DMS53 (cell line): ENCODE measurements around the gene STOX2.
A peak's percentile ranks its signal among the peaks of the same experiment; 100 is the strongest.
"Not testable (repeated sequence)": the region's sequence is repeated elsewhere in the genome, so short reads cannot be mapped to it uniquely, and the experiment has no call there.

Experiments used
- DNase-seq: peaks from one replicate; lab custom pipeline; 2025; lab: John Stamatoyannopoulos, UW

The STOX2 gene

DNA sequence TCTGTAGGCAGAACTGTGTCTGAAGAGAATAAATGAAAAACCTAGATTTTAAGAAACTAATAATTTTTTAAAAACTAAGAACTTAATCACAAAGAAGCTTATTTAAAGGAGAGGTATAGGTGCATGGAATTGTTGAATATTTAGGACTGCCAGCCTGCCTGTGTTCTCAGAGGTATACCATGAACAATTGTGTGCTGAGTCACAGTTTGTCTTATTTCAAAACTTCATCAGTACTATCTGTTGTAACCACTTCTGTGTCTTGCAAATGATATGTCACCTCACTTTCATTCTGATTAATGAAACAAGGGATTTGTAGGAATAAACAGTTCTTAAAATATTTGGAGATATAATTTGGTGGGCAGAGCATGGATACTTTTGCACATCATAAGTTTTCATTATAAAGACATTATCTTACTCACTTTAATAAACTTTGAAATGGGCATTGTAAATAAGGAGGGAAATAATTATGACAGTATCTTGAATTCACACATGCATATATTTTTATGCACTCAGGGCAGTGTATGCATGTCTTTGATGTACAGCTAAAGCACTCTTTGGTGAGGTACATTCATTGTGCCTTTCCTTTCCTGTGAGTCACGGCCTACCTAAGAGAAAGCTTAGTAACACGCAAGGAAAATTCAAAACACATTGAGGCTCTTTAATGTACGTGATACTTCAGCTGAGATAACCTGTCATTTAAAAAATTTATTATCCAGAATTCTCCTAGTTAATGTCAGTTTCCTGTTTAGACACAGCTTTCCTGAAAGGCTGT, 31.7 kb downstream of the STOX2 start:
- DNase-seq: no peak

DNA sequence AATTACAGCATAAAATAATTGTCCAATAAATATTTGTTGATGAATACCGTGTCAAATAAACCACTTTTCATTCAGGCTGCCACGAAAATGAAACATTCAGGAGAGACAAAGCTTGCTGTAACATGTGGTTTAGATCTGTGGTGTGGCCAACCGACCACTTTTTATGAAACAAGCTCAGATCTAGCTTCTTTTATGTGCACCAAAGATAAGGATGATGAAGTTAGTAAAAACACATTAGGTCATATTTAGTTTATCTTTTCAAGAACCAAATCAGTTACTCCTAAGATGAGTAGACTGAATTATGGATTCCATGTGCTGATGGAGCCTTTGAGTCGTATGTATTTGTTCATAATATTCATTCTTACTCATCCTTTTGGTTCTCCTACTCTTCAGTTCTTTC, 35.8 kb downstream of the STOX2 start:
- DNase-seq: no peak

DNA sequence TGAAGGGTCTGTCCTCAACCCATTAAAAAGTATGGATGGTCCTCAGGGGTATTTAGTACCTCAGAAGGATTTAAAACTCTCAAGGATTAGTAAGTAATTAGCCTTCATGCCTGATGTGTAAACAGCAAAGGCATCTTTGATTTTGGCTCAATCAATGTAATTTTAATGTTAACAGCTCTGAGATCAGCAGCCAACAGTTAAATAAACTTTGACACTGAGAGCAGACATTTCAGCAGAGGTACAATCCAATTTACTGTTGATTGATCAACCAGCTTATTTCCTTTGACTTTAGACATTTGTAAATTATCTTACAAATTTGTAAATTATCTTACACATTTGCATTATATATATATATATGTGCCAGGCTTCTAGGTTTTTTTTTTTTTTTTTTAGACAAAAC, 36.9 kb downstream of the STOX2 start:
- DNase-seq: no peak

DNA sequence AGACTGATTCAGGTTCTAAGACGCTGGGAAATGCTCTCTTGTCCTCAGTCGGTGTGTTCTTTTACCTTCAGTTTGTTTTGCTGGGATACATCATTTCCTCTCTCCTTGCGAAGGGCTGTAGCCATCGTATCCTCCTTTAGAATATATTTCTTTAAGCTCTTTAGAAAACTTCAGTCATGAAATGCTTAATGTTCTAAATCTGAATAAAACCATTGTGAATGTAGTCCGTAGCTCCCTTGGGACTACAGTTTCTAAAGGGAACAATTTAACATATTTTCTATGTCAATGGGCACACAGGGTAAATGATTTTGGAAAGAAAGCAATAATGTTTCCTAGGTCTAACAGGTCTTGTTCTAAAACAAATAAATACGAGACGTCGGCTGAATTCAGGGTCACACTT, 40.6 kb downstream of the STOX2 start:
- no peak for DNase-seq

DNA sequence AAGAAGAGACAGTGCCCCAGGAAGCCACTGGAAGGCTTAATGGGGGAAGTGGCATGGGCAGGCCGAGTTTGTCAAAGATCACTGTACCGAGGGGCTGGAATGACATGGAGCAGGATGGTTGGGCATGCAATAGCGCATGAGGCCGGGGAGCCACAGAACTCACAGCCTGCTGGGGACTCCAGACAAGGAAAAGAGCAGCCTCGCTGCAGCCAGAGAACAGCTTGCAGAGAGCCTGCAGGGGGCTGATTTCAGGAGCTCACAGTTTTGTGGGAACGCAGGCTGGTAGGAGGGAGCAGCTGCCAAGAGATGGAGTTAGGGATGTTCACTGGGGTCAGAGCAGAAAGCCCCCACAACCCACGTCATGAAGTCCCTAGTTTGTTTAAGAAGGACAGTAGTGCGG, 45.4 kb downstream of the STOX2 start:
- DNase-seq: no peak

DNA sequence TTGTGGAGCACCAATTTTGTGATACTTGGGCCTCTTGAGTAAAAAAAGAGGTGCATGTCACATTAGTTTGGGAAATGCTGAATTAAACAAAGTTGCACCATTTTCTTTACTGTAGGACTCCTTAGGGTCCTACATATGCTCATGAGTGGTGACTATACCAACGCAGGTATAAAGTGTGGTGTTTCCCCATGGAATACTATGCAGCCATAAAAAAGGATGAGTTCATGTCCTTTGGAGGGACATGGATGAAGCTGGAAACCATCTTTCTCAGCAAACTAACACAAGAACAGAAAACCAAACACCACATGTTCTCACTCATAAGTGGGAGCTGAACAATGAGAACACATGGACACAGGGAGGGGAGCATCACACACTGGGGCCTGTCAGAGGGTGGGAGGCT, 47.5 kb downstream of the STOX2 start:
- not testable (repeated sequence) for DNase-seq

DNA sequence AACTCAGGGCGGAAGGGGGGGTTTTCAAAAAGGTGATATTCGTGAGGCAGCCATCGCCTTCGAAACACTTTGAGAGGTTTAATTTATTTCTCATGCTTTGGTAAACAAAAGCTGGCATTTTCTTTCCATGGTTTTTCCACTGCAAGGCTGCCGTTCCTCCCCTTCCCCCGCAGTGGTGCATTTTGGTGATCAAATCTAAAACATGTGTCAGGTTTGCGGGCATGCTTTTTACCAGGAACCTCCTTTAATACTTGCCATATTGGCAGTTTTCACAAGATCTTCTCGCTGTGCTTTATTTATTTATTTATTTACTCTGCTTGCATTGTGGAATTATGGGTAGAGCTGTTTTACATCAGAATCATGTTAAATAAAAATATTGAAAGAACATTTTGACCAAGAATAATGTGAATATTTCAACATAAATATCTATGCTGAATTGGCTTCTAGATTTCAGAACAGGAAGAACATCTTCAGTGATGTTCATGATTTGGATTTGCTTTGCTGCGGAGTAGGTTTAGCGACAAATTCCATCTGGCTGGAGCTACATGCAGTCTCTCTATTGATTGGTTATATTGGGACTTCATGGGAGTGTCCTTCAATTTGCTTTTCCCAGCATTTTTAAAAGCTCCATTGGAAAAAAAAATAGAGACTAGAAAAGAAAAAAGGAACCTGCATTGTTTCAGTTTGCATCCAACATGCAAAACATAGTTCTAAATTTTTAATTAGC, 54.4 kb downstream of the STOX2 start:
- peak; percentile 62 for DNase-seq

DNA sequence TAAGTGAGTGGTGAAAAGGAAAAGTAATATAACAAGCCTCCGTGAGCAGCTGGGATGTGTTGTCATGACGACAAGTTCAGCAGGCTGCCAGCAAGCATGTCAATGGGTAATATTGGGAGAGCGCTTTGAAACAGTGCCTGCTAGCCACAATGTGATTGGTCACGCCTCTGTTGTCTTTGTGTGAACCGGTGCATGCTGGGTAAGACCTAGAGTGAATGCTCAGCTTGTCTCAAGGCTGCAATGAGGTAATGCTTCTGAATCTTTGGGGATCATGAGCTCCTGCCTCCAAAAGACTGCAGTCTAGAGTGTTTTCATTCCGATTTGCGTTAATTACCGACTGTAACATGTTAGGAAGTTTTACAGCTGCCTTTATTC, 54.9 kb downstream of the STOX2 start:
- peak; percentile 88 for DNase-seq

DNA sequence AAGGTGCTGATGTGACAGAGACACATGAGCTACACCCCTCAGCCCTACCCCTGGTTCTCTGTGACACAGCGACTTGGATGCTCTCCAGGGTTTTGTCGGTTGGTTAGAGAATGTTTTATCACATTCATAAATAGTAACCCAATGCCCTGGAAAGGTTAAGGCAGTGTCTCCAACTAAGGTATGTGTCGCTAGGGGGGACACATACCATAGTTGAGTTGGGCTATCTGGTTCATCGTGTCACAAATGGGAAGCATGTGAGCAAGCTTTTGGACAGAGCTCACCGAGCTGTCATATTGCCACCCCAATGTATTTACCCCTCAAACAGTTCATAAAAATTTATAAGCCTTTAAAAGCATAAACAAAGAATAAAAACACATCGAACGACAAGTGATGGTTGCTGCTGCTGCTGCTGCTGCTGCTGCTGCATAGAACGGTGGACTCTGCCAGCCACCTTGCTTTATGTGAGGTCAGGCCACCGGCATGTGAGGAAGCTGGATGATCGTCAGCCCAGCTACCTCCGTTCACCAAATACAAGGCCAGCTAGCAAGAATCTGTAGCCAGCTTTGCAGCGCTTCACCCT, 55.9 kb downstream of the STOX2 start:
- no peak for DNase-seq

DNA sequence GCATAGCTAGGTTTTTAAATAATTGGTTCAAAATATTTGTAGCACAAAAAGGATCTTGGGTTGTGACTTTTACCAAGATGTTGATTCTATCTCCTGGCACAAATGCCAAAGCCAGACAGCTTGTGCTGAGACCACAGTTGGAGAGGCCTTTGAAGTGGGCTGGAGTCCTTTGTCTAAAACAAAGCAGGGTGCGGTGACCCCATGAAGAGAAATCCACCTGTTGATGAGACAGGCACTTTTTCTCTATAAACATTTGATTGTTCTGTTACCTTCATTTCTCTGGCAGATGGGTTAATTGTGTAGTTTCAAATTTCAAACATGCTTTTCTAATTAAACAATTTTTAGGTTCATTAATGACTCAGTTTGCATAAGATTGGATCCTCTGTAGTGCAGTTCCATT, 56.7 kb downstream of the STOX2 start:
- DNase-seq: no peak

DNA sequence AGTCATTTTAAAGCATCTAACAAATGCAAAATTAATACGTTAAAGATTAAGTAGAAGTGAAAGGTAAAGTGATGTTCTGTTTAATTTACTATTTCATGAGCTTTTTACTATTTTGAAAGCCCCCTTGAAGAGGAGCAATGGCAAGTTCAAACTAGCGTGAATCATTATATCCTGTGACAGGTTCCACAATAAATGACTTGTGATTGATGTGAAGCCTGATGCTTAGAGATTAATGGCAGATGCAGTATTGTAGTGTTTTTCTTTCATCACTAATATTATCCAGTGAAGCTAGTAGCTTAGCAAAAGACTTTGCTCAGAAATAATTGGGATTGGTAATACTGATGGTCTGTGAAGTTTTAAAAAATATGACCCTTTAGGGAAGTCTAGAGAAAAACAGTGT, 57.3 kb downstream of the STOX2 start:
- no peak for DNase-seq

DNA sequence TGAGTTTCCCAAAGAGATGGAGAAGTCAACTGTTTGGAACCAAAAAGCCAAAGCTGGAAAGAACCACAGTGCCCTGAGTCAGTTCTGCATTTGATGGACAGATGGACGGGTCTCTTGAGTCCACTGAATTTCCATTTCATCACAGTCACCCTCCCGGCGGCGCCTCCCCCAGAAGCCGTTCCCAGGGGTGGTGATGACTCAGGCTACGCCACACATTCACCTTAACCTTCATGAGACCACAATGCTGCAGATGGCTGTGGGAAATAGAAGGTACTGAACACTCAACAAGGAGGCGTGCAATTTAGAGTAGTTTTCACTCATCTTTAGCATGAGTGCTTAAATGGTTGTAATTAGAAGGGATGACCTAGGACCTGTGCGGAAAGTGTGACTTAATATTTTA, 61.3 kb downstream of the STOX2 start:
- no peak for DNase-seq

DNA sequence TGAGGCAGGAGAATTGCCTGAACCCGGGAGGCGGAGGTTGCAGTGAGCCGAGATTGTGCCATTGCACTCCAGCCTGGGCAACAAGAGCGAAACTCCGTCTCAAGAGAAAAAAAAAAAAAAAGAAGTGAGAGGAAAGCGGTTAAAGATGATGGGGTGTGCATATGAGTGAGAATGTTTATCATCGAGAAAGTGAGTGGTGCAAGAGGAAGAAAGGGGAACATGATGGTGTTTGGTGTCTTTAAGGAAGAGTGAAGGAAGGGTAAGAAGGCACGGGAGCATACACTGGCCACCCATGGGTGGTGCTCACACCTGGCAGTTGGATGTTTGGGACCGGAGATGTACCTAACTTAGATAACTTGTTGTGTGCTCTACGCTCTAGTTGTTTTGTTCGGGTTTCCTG, 62.2 kb downstream of the STOX2 start:
- DNase-seq: no peak

DNA sequence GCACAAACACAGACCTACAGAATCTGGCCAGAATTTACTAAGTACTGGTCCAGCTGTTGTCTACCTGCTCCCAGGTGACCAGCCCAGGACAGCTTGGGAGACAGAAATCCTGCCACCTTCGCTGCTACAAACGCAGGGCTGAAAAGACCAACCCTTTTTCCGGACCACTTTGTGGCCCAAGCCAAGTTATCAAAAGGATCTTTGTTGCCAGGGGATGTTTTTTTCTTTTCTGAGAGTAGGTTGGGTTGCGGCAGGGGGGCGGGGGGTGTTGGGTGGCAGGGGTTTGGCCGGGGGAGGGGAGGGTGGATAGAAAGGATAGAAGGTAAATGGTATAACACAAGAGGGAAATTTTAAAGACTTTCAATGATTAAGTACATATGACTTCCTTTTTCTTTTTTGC, 63.4 kb downstream of the STOX2 start:
- DNase-seq: no peak

DNA sequence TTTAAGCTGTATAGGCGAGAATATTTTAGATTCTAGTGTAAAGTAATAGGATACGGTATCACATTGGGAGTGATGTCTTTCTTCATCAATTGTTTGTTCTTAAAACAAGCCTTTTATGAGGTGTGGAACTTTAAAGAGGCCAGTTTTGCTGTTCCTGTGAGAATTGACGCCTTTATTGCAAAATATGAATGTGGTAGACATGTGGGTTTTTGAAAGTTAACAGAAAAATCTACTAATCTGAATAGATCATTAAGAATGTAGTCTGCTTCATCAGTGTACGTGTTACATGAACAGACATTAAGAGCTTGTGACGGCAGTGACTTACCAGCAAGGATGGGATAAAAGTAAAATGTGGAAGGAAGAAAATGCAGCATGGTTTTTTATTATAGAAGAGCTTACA, 63.8 kb downstream of the STOX2 start:
- no peak for DNase-seq

DNA sequence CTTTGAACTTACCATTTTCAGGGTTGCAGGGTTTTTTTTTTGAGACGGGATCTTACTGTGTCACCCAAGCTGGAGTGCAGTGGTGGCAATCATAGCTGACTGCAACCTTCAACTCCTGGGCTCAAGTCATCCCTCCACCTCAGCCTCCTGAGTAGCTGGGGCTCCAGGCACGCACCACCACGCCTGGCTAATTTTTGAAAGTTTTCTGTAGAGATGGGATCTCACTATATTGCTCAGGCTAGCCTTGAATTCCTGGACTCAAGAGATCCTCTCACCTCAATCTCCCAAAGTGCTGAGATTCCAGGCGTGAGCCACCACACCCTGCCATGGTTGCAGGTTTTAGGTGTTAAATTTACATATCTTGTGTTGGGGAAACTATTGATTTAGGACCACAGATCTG, 64.5 kb downstream of the STOX2 start:
- DNase-seq: no peak

DNA sequence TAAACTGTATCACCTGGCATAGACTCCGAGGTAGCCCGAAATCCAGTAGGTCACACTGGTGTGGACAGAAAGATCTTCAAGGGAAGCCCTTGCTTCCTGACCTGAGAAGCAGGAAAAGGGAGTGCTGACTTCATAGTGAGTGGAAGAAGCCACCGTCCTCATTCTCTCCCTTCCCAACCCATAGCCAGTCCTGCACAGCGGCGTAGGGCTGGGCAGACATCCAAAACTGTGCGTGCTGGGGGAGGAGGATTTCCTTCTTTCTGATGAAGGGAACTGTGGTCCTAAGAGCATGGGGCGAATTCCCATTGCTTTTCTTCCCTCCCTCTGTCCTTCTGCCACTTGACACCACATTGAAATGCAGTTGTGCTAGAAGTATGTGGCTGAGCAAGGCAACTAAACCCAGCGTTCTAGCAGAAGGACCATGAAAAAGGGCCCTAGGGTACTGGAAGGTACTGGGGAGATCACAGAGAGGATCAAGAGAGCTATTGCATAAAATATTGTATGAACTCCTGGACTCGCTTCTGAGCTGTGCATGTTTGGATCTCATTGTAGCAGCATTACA, 66.9 kb downstream of the STOX2 start:
- DNase-seq: no peak

DNA sequence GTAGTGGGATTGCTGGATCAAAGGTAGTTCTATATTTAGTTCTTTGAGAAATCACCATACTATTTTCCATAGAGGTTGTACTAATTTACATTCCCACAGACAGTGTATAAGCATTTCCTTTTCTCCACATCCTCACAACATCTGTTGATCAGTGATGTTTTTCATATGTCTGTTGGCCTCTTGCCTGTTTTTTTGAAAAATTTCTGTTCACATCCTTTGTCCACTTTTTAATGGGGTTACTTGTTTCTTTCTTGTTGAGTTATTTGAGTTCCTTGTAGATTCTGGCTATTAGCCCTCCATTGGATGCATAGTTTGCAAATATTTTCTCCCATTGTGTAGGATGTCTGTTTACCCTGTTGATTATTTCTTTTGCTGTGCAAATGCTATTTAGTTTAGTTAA, 72.6 kb downstream of the STOX2 start:
- DNase-seq: no peak

DNA sequence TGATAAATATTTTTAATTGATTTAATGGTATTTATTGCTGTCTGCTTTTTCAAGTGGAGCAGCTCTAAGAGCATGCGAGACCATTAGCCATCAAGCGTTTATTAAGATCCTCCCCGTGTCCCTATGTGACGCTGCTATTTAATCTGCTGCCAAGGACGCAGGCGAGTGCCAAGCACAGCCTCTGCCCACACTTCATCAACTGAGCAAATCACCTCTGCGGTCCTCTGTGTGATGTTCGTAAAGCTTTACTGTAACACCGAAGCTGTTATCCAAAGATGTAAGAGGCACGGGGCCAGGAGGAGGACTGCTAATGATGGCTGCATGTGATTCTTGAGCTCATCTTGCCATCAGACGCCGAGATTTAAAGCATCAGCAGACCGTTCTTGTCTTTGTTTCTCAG, 79.5 kb downstream of the STOX2 start:
- no peak for DNase-seq

DNA sequence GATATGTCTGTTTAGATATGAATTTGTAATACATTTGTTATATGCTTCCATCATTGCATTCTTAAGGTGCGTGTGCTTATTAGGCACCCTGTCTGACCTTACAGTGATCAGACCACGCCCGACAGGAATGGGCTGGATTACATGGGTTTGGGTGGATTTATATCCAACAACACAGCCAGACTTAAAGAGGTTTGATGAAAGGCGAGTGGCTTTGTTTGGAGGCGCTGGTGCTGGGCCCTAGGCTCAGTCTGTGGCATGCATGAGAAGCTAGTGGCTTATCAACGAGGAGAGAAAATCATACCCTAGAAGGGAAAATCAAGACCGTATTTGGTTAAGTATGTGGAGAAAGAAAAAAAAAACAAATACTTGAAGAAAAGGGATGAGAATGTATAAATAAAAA, 80.7 kb downstream of the STOX2 start:
- no peak for DNase-seq

DNA sequence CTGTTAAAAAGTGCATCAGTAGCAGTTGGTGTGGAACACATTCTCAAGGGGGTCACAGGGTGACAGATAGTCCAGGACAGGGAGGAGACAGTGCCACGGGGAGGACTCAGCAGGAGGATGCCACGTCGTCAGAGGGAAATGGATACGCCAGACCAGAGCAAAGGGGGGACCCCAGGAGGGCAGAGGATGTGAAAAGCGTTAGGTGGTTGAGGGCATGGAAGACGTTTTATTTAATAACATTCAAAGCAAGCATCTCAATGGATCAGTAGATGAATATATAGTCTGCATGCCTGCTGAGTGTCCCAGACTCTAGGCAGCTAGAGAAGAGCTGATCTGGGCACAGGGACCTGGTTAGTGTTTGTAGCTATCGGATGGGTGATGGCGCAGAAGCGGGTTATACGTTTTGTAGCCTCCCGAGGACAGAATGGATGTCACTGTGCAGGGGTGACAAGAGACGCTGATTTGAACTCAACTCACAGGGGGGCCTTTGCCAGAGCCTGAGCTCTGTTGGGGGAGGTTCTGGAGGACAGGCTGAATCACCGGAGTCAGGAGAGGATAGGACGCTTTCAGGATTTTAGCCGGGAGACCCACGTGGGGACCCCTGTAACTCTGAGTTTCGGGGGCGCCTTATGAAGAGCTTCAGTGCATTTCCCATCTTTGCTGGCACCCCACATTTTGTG, 81.3 kb downstream of the STOX2 start:
- peak; percentile 4 for DNase-seq
